GM19395 (cell line): Measurements from ENCODE around the gene LSR.
"Not testable (repeated sequence)": the region's sequence is repeated elsewhere in the genome, so short reads cannot be mapped to it uniquely, and the experiment has no call there.

Experiments
- ATAC-seq: cut with Tn5 transposase; IDR thresholded peaks from one replicate; pipeline ENCODE4 v1.9.1; 2021; ENCODE audit warnings: mild to moderate bottlenecking, moderate library complexity; ENCODE audit not compliant: unreplicated experiment

The LSR gene

DNA sequence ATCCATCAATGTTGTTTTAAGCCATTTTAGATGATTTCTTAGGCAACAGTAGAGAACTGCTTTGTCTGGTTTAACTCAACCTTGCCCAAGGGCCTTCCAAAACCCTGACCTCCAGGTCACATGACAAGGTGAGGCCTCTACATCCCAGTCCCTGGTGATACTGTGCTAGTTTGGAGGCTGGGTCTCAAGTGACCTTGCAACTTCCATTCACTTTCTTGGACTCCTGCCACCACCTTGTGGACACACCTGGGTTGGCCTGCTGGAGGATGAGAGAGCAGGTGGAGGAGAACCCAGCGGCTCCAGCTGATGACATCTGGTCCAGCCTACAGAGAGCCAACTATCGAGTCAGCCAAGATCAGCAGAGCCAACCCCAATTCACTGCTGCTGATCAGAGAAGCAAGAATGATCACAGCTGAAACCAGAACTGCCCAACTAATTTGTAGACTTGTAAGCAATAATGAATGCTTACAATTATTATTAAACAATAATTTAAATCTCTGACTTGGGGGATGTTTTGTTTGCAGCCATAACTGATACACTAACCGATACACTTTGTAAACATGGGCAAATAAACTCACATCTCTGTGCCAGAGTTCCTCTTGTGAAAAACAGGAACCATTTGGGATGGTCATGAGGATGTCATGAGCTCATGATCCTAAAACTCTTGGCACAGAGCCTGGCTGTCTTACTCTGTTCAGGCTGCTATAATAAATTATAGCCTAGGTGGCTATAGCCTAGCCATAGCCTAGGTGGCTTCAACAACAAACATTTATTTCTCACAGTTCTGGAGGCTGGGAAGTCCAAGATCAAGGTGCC lies 31.8 kb upstream of the LSR start:
- no peak for ATAC-seq

DNA sequence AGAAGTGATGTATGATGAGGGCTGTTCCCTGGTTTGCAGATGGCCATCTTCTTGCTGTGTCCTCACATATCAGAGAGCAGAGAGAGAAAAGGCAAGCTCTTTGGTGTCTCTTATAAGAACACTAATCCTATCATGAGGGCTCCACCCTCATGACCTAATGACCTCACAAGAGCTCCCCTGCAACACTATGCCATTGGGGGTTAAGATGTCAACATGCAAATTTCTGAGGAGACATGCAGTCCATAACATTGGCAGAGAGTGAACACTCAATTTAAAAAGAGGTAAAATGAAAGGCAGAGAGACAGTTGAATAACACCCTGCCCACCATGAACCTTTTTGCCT lies 31.2 kb upstream of the LSR start:
- ATAC-seq = no peak

DNA sequence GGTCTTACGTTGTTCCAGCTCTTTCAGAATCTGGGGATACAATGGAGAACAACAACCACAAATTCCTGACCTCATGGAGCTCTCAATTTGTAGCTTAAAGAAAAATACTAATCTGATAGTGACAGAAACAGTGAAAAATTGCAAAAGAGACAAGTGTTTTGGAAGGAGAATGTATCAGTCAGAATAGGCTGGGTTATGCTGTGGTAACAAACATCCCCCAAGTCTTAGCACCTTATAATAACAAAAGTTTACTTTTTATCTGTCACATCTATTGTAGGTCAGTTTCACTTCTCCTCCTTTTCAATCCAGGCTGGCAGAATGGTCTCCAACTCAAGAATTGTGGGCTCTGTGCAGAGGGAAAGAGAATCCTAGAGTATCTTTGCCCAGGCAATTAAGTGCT lies 29.8 kb upstream of the LSR start:
- ATAC-seq = no peak

DNA sequence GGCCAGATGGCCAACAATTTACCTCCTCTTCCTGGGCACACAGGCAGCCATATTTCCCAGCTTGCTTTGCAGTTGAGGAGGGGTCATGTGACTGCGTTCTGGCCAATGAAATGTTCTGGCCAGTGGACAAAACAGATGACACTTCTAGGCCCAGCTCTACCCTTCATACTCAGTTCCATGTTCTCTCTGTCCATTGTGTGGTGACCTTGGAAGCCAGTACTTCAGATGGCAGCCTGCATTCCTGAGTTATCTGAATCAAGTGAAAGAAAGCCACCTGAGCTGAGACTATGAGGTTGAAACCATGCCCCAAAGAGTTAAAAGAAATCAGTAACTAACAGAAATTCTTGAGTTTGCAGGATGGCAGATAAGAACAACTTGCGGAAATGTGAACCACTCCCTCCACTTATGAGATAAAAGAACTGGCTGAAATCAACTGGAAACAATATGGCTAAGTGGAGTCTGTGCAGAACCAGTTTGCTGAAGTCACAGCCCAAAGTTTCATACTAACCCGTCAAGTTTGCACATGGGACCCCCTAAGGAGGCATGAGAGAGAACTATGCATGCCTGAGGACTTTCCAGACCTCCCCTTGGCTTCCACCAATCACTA lies 28.4 kb upstream of the LSR start:
- ATAC-seq = no peak

DNA sequence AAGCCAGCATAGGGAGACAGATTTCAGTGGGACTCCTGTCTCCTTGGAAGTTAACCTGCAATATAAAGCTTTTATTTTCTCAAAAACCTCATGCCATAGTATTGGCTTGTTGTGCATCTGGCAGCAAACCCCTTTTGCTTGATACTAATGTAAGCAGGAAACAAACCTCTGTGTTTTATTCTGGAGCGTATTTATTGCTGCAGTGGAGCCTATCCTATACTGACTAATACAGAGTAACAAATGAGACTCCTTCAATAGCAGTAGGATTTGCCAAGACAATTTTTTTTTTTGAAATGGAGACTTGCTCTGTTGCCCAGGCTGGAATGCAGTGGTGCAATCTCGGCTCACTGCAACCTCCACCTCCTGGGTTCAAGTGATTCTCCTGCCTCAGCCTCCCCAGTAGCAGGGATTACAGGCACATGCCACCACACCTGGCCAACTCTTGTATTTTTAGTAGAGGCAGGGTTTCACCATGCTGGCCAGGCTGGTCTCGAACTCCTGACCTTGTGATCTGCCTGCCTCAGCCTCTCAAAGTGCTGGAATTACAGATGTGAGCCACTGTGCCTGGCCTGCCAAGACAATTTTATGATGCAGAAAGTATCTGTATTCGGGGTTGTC lies 27.7 kb upstream of the LSR start:
- ATAC-seq = not testable (repeated sequence)

DNA sequence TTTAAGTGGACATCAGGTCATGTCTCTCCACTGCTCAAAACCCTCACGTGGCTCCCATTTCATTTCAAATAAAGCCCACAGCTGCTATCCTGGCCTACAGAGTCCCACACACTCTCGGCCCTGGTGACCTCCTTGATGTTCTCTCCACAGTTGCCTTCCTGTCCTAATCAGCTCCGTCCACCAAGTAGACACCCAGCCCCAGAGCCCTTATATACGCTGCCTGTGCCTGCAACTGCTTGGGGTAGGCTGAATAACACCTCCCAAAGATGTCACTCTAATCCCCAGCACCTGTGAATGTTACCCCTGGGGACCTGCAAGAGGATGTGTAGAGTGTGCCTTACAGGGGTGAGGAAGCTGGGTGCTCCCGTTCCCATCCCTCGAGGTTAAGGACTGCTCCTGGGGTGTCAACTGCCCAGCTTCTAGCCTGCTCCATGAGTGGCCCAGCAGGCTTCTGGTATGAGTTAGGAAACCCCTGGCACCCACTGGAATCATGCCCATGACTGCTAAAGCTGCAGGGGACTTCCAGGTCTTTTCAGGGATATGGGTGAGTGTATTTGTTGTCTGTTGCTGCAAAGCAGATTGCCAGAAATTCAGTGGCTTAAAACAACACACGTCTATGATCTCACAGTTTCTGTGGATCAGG lies 26.3 kb upstream of the LSR start:
- ATAC-seq = no peak

DNA sequence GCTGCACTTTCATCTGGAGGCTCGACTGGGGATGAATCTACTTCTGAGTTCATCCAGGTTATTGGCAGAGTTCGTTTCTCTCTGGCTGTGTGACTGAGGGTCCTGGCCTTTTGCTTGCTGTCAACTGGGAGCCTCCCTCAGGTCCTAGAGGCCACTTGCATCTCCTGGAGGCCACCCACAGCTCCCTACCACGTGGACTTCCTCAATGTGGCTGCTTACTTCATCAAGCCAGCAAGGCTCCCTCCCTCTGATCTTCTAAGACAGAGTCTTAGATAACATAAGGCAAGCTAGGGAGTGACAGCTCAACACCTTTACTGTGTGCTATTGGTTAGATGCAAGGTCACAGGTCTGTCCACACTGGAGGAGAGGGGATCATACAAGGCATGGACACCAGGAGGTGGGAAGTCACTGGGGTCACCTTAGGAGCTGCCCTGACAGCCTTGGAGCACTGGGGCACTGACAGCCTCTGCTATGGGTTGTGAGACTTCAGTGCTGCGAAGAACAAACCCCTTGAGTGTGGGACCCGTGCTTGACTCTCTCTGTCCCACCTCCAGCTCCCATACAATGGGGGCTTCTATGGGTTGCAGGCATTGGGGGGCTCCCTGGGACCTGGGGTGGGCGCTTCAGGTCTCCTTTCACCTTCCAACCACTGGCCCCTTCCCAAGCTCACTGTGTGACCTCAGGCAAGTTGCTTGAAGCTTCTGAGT lies 25.6 kb upstream of the LSR start:
- ATAC-seq = no peak

DNA sequence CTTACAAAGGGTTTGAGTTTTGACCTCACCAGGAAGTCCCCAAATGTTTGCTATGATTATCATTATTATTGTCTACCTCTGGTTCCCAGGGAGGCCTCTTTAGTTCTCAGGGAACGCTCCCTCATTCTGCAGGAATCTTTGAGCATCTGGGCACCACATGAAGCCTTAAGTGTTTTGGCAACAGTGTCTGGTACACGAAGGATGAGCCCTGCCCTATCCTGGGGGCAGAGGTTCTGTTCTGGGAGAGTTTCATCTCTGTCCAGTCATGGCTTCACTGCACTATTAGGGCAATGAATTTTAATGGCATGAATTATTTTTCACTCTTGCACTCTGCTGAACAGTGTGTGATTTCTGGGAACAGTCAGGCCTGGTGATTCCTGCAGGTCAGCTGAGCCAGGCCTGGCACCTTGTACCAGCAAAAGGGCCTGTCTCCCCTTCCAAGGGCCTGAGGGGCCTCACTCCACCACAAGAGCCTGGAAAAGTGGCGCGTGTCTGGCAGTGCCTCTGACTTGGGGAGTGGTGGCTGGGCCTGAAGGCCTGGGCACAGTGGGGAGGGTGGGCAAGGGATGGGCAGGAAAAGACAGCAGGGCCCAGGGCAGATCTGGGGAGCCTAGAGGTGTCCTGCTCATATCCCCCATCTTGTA lies 24.8 kb upstream of the LSR start:
- ATAC-seq = no peak

DNA sequence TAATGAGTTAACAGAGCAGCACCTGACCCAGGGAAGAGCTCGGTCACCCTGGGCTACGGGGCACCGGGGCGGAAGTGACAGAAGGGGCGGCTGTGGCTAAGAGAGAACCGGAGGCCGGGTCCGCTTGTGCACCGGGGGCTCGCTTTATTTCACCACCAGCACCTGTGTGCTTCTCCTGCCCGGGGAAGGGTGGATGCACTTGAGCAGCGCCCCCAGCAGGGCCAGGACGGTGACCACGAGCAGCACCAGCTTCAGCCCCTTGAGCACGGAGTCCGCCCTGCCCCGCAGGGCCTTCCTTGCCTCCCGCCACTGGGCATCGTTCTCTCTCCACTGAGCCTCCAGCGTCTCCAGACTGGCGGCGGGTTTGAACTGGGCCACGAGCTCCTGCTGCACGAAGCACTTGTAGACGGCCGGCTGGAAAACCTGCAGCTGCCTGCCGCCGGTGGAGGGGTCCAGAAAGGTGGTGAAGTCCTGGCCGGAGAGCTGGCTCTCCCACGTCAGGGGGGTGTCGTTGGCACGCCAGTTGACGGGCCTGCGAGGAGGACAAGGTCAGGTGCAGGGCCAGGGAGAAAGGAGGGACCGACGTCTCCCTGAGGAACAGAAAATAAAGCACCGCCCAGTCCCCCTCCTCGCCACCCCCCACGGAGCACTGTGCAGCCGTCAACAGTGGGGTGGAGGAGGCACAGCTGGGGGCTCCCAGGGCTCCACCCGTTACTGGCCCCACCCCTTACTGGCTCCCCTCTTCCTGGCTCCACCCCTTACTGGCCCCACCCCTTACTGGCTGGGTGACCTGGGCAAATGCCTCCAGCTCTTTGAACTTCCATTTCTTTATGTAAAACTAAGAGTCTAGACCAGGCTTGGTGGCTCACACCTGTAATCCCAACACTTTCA lies 23.9 kb upstream of the LSR start:
- no peak for ATAC-seq

DNA sequence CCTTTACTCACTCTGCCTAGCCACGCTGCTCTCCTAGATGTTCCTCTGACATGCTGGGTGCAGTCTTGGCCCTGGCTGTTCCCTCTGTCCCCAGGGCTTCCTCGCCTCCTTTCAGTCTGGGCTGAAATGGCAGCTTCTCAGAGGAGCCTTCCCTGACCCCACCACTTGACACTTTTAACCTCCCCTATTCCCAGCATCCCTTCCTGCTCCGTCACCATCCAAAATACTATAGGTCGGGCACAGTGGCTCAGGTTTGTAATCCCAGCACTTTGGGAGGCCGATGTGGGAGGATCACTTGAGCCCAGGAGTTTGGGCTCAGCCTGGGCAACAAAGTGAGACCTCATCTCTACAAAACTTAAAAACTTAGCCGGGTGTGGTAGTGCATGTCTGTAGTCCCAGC lies 22.9 kb upstream of the LSR start:
- ATAC-seq = no peak

DNA sequence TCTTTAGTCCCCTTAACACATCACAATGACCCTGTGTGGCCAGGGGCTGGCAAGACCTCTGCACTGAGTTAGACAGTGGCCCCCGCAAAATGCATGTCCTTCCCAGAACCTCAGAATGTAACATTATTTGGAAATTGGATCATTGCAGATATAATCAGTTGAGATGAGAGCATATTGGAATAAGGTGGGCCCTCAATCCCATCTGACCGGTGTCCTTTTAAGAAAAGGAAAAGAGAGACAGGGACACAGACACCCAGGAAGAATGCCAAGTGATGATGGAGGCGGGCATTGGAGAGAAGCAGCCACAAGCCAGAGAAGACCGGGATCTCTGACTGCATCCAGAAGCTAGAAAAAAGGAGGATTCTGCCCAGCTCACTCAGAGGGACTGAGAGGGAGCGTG lies 22.1 kb upstream of the LSR start:
- no peak for ATAC-seq

DNA sequence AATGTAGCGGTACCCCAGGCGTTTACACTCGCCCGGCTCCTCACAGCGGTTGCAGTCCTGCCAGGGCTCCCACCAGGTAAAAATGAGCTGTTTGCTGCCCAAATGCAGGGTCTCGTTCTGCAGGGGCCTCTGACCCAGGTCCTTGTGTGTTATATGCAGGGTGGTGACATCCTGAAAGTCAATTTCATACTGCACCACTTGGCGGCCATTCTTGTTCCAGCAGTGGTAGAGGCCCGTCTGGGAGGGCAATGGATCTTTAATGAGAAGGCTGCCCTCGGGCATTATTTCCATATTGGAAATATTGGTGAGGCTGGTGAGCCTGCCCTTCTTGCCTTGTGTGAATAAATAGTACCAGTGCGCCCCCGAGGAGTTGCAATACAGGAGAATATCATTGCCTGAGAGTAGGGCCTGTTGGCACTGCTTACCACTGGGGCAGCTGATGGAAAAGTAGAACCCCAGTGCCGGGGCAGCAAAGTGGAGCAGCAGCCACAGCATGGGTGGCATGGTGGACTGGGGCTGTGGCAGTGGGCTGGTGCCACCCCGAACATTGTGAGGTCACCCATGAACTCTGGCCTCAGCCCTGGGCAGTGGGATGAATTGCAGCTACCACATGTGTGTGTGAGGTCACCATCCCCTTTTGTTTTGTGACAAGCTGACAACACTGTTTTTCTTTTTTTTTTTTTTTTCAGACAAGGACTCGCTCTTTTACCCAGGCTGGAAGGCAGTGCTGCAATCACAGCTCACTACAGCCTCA lies 20.4 kb upstream of the LSR start, which contains the start of gene FAM187B:
Gene FAM187B, minus strand, starts transcription at position 563 of the 754 bp plus-strand sequence. Its CDS starts 59 bp downstream, at position 504.
- ATAC-seq = no peak

DNA sequence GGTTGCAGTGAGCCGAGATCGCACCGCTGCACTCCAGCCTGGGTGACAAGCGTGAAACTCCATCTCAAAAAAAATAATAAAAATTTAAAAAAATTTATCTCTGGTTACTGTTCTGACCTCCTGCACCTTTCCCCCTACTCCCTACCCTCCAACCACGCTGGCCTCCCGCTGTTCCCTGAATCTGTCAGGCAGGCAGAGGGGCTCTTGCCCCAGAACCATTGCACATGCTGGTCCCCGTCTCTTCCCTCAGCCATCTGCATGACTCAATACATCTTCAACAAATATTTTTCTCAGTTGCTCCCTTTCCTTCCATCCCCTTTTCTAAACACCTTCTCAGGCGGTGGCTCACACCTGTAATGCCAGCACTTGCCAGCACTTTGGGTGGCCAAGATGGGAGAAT lies 19.2 kb upstream of the LSR start:
- no peak for ATAC-seq

DNA sequence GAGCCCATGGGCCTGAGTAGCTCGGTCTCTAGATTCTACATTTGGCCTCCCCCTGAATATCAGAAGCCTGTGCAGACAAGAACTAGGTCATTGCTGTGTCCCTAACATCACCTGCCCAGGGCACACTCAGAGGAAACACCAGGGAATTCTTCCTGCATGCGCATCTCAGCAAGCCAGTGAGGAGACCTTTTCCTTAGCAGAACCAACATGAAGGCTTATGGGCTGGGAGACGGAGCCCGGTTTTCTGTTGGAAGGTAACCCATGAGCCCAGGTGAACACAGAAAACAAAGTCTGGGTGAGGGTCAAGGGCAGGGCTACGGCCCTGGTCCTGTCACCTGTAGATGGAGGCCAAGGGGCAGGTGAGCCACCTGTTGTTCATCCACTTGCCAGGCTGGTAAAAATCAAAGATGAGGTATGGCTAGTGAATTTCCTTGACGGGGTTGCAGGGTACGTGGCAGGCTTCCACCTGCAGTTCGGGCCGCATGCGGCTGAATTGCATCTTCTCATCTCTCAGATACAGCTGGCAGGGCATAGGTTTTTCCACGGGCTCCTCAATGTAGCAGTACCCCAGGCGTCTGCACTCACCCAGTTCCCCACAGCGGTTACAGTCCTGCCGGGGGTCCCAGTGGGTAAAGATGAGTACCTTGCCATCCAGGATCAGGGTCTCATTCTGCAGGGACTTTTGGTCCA lies 16.7 kb upstream of the LSR start:
- no peak for ATAC-seq

DNA sequence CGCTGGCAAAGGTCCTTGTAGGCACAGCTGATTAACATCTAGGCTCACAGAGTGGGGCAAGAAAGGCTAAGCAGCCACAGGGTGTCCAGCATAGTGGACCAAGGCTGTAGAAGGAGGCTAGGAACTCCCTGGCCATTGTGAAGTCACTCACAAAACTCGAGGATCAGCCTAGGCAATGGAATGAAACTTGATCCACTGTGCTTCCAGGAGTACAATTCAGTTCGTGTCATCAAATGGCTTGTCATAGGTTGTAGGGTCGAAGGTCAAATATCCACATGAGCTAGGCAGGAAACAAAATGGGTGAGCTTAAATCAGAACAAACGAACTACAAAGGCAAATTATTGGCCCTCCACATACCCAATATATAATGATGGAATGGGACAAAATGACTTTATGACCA lies 15.9 kb upstream of the LSR start:
- no peak for ATAC-seq

DNA sequence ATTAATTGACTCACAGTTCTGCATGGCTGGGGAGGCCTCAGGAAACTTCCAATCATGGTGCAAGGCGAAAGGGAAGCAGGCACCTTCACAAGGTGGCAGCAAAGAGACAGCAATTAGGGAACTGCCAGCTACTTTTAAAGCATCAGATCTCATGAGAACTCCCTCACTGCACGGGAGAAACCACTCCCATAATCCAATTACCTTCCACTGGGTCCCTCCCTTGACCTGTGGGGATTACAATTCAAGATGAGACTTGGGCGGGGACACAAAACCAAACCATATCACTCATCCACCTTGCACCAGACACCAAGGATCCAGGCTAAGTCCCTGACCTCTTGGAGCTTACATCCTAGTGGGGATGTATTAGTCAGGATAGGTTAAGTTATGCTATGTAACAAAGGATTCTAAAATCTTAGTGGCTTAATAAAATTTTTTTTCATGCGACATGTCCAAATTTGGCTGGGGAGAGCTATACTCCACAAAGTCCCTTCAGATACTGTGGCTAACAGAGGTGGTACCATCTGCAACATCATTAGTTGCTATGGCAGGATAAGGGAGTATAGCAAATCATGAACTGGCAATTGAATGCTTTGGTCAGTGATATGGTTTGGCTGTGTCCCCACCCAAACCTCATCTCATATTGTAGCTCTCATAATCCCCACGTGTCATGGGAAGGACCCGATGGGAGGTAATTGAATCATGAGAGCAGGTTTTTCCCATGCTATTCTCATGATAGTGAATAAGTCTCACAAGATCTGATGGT lies 12.0 kb upstream of the LSR start:
- no peak for ATAC-seq

DNA sequence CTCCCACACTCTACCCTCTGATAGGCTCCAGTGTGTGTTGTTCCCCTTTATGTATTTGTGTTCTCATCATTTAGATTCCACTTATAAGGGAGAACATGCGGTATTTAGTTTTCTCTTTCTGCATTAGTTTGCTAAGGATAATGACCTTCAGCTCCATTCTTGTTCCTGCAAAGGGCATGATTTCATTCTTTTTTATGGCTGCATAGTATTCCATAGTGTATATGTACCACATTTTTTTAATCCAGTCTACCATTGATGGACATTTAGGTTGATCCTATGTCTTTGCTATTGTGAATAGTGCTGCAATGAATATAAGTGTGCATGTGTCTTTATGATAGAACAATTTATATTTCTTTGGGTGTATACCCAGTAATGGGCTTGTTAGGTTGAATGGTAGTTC lies 9.2 kb upstream of the LSR start:
- ATAC-seq = not testable (repeated sequence)

DNA sequence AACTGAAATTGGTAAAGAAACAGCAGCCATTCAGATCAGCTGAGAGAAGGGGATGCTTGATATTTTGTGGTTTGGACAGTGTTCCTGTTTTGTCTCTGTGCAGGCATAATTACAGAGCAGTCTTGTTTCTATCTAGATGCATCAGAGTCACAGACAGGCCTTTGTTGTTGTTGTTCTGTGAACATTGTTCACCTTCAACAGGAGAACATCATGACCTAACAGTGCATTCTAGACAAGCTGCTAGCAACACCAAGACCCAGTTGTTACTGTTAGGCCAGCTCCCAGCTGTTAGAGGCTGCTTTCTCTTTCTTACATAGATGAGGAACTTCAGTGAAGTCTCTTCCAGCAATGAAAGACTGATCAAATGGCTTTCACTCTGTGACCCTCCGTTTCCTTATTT lies 8.5 kb upstream of the LSR start:
- ATAC-seq = no peak
